Thyroid gland (tissue), 4 donors: Measurements from ENCODE around the gene AQP3.

Experiments used
- CTCF ChIP-seq, 6 experiments: fragments of 200-600 bp in 3 of 6; fragments of 450-650 bp in 3 of 6; sonication (generic) in 3 of 6; IDR thresholded peaks; one replicate each; pipeline ENCODE4 v1.5.1; 2016 to 2019; ENCODE audit warnings: antibody characterized with exemption in 6 of 6, mild to moderate bottlenecking in 2 of 6, inconsistent platforms in 1 of 6, moderate library complexity in 1 of 6
- POLR2A ChIP-seq, 2 donors: fragments of 450-650 bp; IDR thresholded peaks; one replicate each; pipeline ENCODE4 v1.6.1; 2017; ENCODE audit warnings: antibody characterized with exemption in 2 of 2, mild to moderate bottlenecking in 2 of 2, moderate library complexity in 1 of 2

- TF ChIP-seq CTCF (IDR thresholded peaks at IDR 0.05) (no peak), POLR2A (IDR thresholded peaks at IDR 0.05) (no peak)
Observed at GRCh38 chr9:33480976-33481375, 33.6 kb upstream of the AQP3 start.
